GM21528 (cell line): Measurements from ENCODE around the gene DAPK2.
"Not testable (repeated sequence)": the region's sequence is repeated elsewhere in the genome, so short reads cannot be mapped to it uniquely, and the experiment has no call there.

ENCODE experiments used
- ATAC-seq: cut with Tn5 transposase; IDR thresholded peaks from one replicate; pipeline ENCODE4 v1.9.1; 2021; ENCODE audit warnings: mild to moderate bottlenecking, moderate library complexity; ENCODE audit not compliant: unreplicated experiment, low FRiP score

DAPK2 gene

DNA sequence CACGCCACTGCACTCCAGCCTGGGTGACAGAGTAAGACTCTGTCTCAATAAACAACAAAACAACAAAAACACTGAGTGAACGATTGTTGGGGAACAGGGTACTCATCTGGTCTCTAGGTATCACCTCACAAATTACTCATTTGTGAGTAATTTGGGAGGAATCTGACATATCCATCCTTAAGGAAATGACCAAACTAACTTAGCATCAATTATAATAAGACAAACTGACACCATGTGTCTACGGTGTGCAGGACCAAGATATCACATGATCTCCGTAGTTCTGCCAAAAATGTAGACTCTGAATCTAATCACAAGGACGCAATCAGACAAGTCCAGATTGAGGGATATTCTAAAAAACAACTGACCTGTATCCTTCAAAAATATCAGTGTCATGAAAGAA lies 12.0 kb upstream of the DAPK2 start:
- ATAC-seq = no peak

DNA sequence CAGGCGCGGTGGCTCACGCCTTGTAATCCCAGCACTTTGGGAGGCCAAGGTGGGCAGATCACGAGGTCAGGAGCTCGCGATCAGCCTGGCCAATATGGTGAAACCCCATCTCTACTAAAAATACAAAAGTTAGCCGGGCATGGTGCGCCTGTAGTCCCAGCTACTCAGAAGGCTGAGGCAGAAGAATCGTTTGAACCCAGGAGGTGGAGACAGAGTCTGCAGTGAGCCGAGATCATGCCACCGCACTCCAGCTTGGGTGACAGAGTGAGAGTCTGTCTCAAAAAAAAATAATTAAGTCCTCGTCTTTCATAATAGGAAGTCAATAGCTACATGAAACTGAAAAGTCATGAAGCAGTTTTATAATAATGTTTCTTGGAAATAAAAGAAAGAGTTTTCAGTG lies 7.4 kb upstream of the DAPK2 start:
- not testable (repeated sequence) for ATAC-seq

DNA sequence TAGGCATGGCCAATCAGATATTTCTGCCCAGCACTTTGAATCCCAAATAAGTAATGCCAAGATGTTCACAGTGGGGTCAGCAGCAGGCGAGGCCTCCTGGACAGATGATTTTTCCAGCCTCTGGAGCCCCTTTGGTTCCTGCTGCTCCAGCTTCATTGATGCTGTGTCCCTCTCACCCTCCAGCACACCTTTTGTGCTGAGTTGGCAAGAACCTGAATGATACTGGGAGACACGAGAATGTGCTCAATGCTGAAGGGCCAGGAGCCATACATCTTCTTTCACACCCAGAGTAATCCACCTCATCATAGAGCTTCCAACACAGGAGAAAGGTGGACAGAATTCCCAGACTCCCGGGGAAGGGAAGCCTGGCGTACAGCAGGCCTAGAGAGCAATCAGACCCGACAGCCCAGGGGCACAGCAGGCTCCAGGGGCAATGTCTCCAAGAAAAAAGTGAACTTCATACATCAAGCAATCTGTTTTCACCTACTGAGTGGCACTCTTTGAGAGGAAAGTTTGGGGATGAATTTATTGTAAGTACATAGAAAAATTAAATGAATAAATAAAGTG lies 6.7 kb upstream of the DAPK2 start:
- no peak for ATAC-seq

DNA sequence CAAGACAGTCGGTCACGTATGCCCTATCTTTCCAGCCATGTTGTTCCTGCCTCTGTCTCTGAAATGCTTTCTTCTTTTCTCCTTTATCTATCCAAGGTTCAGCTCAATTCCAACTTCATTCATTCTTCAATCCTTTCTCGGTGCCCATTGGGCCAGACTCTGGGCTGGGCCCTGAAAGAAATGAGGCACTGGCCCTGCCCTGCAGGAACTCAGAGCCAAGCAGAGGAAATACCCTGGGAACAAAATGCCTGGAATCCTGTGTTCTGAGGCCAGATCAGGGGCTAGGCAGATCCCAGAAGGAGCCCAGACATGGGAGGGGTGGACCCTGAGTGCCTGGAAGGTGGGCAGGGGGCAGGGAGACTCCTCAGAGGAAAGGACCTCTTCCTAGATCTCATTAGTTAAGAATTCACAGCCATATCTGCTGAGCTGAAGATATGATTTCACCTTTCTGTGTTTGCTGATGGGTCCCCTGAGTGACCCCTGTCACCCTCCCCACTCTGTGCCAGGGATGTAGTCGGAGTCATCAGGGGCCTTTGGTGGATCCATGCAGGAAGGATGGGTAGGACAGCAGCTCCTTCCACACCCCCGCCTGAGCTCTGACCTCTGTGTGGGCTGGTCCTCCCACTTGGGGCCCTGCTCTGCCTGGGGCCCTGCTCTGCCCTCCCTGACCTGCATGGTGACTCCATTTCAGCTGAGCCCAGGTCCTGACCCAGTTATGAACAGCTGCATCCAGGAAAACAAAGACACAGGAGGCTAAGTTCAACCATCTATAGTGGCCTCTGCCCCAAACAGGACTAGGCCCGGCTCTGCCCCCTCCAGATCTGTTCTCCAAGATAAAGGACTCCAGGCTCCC lies 5.3 kb upstream of the DAPK2 start:
- no peak for ATAC-seq

DNA sequence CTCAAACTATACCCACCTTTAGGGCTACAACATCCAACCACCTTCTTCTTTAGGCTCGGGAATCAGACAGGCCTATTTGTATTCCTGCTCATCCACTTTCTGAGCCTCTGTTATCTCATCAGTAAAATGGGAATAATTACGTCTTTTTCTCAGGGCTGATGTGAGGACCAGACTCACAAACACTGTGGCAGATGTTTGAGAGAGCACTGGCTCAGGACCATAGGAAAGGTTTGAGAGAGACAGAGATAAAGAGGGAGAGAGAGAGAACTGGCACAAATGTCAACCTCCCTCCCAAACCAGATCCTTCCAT lies 4.8 kb upstream of the DAPK2 start:
- no peak for ATAC-seq

DNA sequence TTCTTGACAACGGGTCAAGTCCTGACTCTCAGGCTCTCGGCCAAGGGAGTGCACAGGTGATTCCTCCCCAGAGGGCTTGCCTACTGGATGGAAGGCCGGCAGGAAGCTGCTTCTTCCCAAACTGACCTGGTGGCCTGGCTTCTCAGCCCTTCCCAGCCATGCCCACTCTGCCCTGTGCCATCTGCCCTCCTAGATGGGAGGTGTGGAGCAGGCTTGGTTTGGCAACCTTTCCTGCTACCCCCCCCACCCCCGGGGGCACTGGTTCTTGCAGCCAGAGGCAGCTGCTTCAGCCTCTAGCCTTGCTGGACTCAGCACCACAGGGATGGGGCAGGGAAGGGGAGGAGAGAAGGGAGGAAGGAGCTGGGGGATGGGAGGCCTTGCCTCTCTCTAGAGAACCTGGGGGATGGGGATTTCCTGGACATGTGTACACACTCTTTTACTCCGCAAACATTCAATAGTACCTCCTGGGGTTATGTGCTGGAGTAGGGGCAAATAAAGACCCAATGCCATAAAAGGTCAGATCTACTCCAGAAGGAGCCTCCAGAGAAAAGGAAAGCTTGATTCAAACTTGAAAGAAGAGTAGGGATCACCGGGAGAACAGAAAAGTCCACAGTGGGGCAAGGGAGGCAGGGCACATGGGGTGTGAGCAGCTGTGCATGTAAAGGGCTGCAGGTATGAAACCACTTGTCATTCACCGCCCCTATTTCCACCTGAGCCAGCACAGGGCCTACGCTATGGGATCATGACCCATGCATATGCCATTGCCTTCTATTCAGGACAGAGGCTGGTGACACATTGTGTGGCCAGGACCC lies 4.2 kb upstream of the DAPK2 start:
- no peak for ATAC-seq

DNA sequence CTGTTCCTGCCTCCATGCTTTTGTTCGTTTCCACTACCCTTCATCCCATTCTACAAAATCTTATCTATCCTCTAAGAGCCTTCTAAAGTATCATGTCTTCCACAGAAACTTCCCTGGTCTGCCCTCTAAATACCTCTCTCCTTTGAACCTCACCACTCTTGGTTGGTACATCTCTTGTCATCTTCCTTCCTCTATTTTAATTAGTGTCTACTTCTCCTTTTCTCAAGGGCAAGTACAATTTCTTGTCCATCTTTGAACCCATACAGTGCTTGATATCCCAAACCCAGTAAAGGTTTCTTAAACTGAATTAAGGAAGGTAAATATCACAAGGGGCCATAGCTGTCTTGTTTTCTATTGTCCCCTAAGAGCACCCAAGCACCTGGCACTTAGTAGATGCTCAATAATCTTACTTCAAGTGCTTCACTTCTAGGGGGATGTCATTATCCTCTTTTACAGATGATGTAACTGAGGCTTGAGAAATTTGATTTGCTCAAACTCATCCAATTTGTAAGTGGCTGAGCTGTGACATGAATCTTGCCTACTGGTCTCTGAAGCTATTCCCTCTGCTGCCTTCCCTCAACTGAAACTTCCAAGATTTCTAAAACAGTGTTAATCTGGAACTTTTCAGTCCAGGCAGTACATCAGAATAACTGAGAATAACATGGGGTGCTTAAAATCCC lies 2.6 kb upstream of the DAPK2 start:
- ATAC-seq = no peak

DNA sequence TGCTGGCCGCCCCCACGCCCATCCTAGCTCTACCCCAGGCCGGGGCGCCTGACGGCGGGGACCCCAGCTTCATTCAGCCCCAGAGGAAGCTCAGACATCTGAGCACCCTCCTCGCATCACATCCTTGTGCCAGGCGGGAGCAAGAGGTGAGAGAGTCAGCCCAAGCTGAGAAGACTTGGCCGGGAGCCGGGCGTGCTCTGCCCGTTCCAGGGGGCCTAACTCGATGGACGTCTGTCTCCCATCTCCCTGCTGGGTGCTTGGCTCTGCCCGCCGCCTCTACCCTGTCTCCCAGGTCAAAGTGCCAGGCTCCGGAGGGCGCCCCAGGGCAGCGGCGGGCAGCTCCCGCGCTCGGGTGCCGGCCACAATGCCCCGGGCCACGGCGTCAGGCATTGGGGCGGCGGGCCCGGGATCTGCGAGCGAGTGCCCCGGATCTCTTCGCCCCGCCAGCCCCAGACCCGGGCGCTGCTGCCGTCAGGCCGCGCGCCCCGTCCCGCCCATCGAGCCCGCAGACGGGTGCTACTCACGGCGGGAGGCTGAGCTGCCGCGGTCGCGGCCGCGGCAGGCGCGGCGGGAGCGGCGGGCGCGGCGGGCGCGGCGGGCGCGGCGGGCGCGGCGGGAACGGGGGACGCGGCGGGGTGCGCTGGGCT lies 388 bp downstream of the DAPK2 start:
- ATAC-seq = peak; percentile 21

DNA sequence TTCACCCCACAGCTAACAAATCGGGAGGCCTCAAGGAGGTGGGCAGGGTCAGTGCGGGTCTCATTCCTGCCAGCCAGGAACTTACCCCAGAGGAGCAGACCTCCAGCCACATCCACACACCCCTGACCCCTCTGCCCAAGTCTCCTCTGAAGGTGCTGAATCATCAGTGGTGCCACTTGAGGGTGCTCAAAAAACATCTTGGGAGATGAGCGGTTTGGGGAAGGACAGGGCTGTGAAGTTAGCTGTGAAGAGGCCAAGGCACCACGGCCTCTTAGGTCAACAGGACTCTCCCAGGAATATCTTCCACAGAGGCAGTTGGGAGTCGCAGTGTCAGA lies 1.2 kb downstream of the DAPK2 start:
- no peak for ATAC-seq

DNA sequence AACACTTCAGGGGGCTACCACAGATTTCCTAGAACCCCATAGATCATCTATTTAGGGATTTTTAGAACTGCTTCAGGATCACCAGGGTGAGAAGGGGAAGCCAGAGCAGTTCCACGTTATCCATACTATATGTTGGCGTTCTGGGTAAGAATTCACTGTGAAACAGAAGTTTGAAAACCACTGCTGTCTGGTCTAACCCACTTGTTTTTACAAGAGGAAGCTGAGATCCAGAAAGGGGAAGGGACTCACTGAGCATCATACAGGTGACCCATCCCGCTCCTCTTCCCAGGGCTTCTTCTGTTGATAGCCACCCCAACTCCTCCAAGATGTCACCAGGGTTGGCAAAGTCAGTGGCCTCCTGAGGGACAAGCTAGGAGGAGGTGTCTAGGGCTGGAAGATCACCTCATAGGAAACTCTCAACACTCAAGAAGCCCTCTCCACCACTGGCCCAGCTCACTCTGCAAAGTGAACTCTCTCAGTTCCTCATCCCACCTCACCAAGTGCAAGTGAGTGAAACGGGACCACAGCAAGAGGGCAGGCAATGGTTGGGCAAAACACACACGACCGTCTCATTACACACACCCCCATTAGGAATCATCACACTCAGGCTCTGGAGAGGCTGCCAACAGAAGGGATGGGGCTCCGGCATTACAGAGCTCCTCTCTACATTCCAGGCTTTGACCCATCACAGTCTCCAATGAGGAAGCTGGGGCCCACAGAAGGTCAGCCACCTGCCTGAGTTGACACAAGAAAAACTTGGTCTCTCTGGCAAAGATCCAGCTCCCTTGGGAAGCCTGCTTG lies 1.8 kb downstream of the DAPK2 start:
- ATAC-seq = no peak

DNA sequence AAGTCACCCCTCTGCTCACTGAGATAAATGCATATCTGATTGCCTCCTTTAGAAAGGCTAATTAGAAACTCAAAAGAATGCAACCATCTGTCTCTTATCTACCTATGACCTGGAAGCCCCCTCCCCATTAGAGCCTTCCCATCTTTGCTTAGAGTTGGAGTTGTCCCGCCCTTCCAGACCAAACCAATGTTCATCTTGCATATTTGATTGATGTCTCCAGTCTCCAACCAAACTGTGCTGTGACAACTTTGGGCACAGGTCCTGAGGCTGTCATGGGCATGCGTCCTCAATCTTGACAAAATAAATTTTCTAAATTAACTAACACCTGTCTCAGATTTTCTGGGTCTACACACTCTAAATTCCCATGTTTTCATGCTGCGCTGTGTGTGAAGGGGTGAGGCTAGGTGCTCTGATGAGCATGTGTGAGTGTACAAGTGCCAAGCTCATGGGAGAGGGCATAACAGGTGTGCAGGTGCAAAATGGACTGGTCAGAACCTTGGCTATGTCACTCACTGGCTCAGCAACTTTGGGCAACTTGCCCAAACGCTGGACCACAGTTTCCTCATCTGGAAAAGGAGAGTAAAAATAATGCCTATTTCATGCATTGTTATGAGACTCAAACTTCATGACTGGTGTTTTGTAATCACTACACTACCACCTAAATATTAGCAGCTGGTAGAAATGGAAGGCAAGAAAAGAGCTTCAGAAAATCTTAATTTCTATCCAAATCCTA lies 7.2 kb downstream of the DAPK2 start:
- ATAC-seq = no peak

DNA sequence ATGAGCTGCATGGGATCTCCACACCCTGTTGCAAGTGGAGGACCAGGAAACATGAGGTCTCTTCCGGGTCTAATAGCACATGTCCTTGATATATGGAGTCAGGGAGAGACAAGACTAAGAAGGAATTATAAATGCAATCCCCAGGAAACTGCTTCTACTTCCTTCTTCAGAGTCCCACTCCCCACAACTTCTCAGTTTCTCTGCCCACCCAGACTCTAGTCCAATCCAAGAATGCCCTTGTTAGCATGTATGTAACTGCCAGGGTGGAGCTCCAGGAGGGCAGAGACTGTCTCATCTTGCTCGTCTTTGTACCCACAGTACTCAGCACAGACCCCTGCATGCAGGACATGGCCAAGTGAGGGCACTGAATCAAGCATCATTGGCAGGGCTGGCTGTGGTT lies 8.3 kb downstream of the DAPK2 start:
- ATAC-seq = no peak

DNA sequence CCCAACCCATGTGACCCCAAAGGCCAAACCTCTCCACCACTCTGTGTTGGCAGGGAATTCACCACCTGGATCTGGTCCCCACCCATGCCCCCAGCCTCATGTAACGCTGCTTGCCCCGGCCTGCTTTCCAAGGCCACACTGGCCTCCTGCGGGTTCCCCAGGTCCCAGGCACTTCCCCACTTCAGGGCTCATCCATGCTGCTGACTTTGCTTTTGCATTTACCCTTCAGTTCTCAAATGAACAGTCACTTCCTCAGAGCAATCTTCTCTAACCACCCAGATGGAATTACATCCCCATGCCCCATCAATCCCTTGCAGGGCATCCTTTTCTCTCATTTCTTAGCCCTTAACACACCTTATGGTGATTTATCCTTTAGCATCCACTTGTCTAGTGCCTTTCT lies 9.2 kb downstream of the DAPK2 start:
- ATAC-seq = no peak

DNA sequence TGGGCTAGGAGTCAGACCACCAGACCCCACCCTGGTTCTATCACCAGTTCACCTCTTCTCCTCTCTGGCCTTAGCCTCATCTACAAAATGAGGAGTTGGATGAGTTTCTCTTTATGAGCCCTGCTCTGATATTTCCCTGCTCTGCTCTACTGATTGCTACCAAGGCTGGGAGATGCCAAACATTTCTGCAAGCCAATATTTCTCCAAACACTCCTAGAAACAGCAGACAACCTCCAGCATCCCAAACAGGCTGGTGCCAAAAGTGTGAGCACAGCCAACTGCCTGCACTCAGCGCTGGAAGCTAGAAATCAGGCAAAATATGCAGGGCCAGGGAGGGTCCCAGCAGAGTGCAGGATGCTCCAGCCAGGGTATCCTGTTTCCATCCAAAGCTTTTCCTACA lies 10.8 kb downstream of the DAPK2 start:
- ATAC-seq = no peak

DNA sequence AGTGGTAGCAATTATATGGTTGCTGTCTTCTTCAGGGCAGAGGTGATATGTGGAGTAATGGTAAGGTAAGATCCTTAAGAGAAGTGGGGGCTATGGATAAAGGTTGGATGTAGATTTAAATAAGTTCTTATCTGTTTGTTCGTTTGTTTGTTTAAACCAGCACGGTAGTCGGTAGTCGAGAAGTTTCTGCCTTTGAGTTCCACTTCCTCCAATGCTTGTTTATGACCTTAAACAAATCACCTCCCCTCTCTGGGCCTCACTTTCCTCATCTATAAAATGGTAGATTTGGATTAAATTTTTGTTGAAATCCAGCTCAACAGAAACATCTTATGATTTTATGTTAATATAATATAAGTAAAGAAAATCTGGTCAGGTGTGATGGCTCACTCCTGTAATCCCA lies 11.8 kb downstream of the DAPK2 start:
- ATAC-seq = no peak

DNA sequence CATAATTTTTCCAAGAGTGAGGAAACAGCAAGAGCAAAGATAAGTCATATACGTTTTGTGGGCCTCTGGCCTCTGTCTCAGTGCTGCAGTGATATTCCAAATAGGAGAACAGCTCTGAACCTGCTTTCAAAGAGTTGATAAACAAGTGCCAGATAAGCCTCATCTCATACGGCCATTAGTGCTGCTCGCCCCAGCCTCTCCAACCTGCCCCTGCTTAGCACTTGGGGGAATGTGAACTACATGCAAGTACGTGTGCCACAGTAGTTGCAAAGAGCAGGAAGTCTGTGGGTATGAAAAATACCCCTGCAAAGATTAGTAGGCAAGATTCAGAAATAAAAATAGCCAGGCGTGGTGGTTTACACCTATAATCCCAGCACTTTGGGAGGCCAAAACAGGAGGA lies 14.0 kb downstream of the DAPK2 start:
- no peak for ATAC-seq

DNA sequence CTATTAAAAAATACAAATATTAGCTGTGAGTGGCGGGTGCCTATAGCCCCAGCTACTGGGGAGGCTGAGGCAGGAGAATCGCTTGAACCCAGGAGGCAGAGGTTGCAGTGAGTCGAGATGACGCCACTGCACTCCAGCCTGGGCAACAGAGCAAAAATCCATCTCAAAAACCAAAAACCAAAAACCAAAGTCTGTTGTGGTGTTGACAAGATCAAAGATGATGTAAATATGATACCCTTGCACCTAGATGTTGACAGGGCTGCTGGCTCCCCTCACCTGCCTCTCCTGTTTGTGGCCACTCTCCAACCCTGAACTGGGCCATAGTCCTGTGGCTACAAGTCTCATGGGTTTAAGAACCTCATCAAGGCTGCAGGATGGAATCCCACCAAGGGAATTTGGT lies 16.2 kb downstream of the DAPK2 start:
- no peak for ATAC-seq

DNA sequence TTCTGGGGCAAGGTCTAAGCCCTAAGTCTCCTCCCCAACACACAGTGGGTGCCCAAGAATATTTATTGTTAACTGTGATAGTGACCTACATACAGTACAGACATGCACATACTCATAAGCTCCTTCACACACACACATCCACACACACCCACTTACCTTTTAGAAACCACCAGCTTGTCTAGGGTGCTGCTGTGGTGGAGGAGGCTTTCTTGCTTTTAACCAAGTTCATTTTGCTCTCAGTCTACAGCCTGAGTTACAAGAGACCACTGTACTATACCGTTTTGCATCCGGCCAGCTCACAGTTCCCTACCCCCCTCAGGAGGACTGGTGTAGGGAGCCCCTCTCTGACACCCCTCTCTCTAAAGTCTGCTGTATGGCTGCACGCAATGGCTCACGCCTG lies 16.7 kb downstream of the DAPK2 start:
- no peak for ATAC-seq

DNA sequence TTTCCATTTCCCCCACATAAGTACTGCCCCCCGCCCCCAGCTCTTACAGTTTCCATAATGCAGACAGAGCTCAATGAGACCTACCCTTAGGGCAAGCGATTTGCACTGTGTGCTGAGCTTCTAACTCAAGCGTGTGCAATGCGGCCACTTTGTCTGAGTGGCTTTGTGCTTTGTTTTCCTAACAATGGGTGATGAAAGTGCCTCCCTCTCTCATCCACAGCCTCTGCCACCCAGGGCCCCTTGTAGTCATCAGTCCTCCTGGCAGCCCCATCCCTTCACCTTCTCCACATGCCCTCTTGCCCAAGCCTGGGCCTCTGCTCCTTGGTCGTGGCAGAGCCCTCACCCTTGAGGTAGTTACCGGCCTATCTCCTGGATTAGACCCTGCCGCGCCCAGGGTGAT lies 17.2 kb downstream of the DAPK2 start:
- ATAC-seq = no peak
